GM18498 (cell line): Measurements from ENCODE around the gene CAMSAP1.
"Not testable (repeated sequence)": the region's sequence is repeated elsewhere in the genome, so short reads cannot be mapped to it uniquely, and the experiment has no call there.

Experiments
- ATAC-seq: cut with Tn5 transposase; IDR thresholded peaks from one replicate; pipeline ENCODE4 v1.9.1; 2021; ENCODE audit warnings: mild to moderate bottlenecking, moderate library complexity; ENCODE audit not compliant: unreplicated experiment

The CAMSAP1 gene

GRCh38 chr9:135901031-135901758 lies 6.2 kb downstream of the CAMSAP1 start:
- ATAC-seq = no peak

DNA sequence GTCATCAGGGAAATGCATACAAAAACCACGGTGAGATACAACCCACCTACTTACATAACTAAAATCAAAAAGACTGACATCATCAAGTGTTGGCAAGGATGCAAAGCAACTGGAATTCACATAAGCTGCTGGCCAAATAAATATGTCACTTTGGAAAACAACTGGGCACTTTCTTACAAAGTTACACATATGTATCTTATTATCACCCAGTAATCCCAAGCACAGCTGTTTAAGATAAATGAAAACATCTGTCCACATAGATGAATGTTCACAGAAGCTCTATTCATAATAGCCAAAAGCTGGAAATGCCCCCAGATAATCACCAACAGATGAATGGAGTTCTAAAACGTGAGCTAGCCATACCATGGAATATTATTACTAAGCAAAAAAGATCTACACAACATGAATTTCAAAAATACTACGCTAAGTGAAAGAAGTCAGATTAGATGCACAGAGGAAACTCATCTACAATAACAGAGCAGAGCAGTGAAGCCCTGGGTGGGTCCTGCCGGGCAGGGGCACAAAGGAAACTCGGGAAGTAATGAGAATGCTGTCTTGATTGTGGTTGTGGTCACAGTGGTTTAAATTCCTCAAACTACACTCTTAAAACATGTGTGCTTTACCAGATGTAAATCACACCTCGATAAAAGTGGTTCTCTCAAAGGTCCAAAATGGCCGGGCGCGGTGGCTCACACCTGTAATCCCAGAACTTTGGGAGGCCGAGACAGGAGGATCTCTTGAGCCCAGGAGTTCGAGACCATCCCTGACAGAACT lies 8.5 kb downstream of the CAMSAP1 start:
- no peak for ATAC-seq

DNA sequence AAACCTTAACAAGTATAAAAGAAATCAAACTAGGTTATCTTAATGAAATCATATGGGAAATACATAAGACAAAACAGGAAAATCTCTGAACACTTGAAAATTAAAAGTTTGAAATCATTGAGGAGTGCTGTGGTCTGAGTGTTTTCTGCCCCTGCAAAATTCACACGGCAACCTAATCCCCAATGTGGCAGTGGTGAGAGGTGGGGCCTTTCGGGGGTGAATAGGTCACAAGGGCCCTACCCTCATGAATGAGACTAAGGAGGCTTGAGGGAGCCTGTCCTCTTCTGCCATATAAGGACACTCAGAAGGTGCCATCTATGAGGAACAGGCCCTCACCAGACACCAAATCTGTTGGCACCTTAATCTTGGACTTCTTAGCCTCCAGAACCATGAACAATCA lies 10.7 kb downstream of the CAMSAP1 start:
- no peak for ATAC-seq

GRCh38 chr9:135896205-135896604 lies 11.1 kb downstream of the CAMSAP1 start:
- no peak for ATAC-seq

DNA sequence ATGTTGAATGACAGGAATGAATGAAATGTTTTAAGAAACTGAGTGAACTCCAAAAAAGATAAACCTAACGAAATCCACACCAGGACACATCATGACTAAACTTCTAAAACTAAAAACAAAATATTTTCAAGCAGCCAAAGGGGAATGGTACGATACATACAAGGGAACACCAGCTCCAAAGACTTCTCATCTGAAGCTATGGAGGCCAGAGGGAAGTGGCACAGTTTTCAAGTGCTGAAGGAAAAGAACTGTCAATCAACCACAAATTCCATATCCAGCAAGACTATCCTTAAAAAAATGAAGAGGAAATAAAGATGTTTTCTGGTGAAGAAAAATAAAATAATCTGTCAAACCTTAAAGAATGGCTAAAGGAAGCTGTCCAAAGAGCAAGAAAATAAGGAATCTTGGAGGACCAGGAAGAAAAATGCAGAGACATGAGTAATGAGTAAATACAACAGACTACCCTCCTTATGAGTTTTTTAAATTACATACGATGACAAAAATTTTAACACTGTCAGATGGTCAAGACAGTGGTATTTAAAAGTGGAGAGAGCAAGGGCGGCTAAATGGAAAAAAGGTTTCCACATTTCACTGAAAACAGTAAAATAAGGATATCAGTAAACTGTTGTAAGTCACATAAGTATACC lies 12.0 kb downstream of the CAMSAP1 start:
- no peak for ATAC-seq

DNA sequence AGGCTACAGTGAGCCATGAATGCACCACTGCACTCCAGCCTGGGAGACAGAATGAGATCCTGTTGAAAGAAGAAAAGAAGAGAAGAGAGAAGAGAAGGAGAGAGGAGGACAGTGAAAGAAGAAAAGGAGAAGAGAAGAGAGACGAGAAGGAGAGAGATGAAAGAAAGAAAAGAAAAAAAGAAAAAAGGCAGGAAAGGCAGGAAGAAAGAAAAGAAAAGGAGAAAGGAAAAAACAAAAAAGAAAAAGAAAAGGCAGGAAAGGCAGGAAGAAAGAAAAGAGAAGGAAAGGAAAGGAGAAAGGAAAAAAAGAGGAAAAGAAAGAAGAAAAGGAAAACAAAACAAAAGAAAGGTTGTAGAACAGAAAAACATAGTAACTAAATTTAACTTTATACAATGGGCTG lies 14.2 kb downstream of the CAMSAP1 start:
- ATAC-seq = no peak

GRCh38 chr9:135892327-135892726 lies 15.0 kb downstream of the CAMSAP1 start:
- not testable (repeated sequence) for ATAC-seq

DNA sequence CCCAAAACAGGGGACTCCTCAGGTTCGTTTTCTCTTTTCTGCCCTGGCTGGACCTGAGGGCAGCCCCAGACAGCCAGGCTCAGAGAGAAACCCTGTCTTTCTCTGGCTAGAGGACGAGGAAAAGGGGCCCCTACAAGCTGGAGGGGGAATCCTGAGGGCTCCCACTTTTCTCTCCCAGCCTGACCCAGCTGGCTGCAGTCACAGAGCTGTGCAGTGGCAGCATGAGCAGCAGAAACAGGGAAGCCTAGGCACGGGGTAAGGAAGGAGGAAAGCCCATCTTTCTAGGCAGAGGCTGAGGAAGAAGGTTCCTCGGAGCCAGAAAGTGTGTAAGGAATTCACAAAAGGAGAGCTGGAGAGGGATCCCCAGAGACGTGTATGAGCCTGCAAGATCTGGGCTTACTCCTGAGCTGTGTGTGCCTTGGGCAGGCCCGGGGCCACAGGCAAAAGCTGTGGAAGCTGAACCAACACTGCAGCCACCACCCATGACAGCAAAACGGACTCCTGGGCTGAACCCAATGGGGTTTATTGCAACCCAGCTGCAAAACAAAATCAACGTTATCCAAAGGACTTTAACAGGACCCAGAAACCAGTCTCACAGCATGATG lies 16.2 kb downstream of the CAMSAP1 start:
- ATAC-seq = no peak

- ATAC-seq = no peak
These were observed 16.9 kb downstream of the CAMSAP1 start for GRCh38 chr9:135890190-135891026.

GRCh38 chr9:135889564-135890189 lies 17.7 kb downstream of the CAMSAP1 start:
- no peak for ATAC-seq

GRCh38 chr9:135888766-135889394 lies 18.5 kb downstream of the CAMSAP1 start:
- no peak for ATAC-seq

GRCh38 chr9:135888126-135888765 lies 19.1 kb downstream of the CAMSAP1 start:
- ATAC-seq = no peak

GRCh38 chr9:135887585-135888050 lies 19.7 kb downstream of the CAMSAP1 start:
- ATAC-seq = peak; percentile 75

DNA sequence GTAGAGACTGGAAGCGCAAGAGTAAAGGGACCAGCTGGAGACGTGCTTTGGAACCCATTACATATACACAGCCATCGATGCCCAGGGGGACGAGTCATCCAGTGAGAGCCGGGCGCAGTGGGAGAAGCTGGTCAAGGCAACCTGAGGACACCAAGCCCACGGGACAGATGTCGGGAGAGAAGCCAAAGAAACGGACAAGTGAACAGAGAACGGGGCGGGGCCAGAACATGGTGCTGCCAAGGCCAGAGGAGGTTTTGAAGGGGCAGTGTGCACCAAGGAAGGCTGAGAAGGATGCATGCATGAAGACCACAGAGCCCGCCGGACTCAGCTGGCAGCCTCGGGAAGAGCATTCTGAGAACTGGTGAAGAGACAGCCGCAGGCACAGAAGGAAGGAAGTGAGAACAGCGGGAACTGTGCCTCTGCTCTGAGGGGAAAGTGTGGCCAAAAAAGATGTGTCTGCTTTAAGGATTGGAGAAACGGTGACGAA lies 20.3 kb downstream of the CAMSAP1 start:
- ATAC-seq = no peak

DNA sequence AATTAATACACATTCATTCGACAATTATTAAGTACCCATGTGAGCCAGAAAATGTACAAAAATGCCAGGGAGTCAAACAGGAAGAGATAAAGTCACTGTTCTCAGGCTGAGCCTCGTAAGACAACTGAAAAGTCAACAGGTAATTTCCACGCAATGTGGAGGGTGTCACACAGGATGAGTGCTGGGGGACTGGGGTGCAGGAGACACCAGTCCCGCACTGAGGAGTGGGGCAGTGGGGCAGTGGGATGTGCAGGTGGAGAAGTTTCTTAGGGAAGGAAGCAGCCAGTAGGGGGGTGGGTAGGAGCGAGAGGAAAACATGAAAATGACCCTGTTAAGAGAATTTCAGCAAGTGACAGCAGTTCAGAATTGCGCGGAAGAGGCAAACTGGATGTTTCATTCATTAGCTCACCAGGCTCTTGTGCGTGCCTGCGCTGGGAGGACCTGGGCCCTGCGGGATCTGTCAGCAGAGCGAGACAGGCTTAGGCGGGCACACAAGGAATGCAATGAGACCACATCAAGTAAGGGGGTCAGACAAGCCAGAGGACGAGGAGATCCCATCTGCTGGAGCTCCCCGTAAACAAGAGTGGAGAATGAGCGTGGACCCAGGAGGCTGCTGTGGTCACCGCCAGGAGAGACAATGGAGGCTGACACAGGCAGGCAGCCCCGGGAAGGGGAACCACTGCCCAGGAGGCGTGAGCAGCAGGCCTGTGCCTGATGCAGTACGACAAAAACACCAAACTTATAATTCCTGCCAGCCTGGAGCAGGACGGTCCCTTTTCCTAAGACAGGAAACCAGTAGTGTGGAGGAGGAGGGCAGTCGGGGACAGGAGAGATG lies 21.0 kb downstream of the CAMSAP1 start:
- no peak for ATAC-seq

- no peak for ATAC-seq
These were observed 22.1 kb downstream of the CAMSAP1 start for GRCh38 chr9:135885100-135885853.

- ATAC-seq = no peak
These were observed 22.9 kb downstream of the CAMSAP1 start for GRCh38 chr9:135884328-135885035.
